H1 (cell line): ENCODE results near the gene DISC1. TPM values are rescaled to one million over a fixed set of nuclear protein-coding genes. Genes with fewer than 3 reads are reported as not detected.

Experiments
- BACH1 ChIP-seq: IDR thresholded peaks from 2 replicates; pipeline ENCODE4 v1.6.1; 2012; ENCODE audit warnings: low read length, improper control_type of control experiment
- BRCA1 ChIP-seq: IDR thresholded peaks from 2 replicates; pipeline ENCODE4 v1.6.1; 2012; ENCODE audit warnings: low read depth, low read length, improper control_type of control experiment
- EZH2 ChIP-seq: fragments of 200-600 bp; sonication (generic); IDR thresholded peaks from 2 replicates; pipeline ENCODE4 v1.7.1; 2012; ENCODE audit warnings: low read depth, mild to moderate bottlenecking, moderate library complexity, low read length, inconsistent platforms; ENCODE audit not compliant: severe bottlenecking
- POLR2A ChIP-seq, 2 experiments: IDR thresholded peaks; 1 replicate in 1 of 2; 2 replicates in 1 of 2; pipeline ENCODE4 v1.6.1; 2011; ENCODE audit warnings: low read depth in 2 of 2, low read length in 2 of 2, mild to moderate bottlenecking in 2 of 2; ENCODE audit errors: control extremely low read depth in 1 of 2
- POLR2AphosphoS5 ChIP-seq: IDR thresholded peaks from 2 replicates; pipeline ENCODE4 v1.6.1; 2011; ENCODE audit warnings: low read depth, low read length
- SIN3A ChIP-seq, 2 experiments: IDR thresholded peaks in 1 of 2; conservative IDR thresholded peaks in 1 of 2; 2 replicates each; pipeline ENCODE4 v1.6.1; 2011 to 2012; ENCODE audit warnings: low read length in 2 of 2, improper control_type of control experiment in 1 of 2, low read depth in 1 of 2, mild to moderate bottlenecking in 1 of 2
- SRF ChIP-seq: IDR thresholded peaks from 2 replicates; pipeline ENCODE4 v1.6.1; 2011; ENCODE audit warnings: mild to moderate bottlenecking, low read depth, low read length, moderate library complexity
- TCF12 ChIP-seq: IDR thresholded peaks from 2 replicates; pipeline ENCODE4 v1.6.1; 2011; ENCODE audit warnings: low read depth, mild to moderate bottlenecking, low read length
- TEAD4 ChIP-seq: IDR thresholded peaks from 2 replicates; pipeline ENCODE4 v1.6.1; 2012; ENCODE audit warnings: low read depth, low read length, inconsistent platforms, mixed read lengths
- polyA plus RNA-seq, 7 experiments: library from polyadenylated mRNA; depleted of rRNA in 3 of 7; stranded (reverse) in 5 of 7; unstranded in 2 of 7; fragments of >200 nt in 5 of 7; fragments of 200-250 nt in 2 of 7; gene quantifications; 1 replicate in 5 of 7; 2 replicates in 1 of 7; 4 replicates in 1 of 7; pipeline versions ENCODE4 v1.2.1 to v1.2.3, GENCODE V29; 2011 to 2013; ENCODE audit warnings: missing spikeins in 2 of 7, mixed read lengths in 2 of 7
- total RNA-seq: library from RNA; stranded (reverse); fragmentation: NEBNext Ultra II Directional; extraction: Animal tissue kit (Norgen Biotek cat#: 25700); gene quantifications from 2 replicates; pipeline ENCODE4 v1.2.1, GENCODE V29; 2021
- TF ChIP-seq, protein P1 (sequence below): fragments of 300-600 bp; sonication (generic); IDR thresholded peaks from 2 replicates; pipeline ENCODE4 v1.7.1; 2012; ENCODE audit warnings: low read length, moderate library complexity, mild to moderate bottlenecking, inconsistent platforms; ENCODE audit not compliant: insufficient replicate concordance
- TF ChIP-seq, protein P2 (sequence below): IDR thresholded peaks from 2 replicates; pipeline ENCODE4 v1.6.1; 2011; ENCODE audit warnings: low read depth, mild to moderate bottlenecking, low read length; ENCODE audit not compliant: insufficient read depth

Gene DISC1
- total and polyA plus RNA-seq, 2 of the 8 experiments (the other 6 are each of a cell fraction or from before 2014, with no cell fraction given): 1.1 to 3.5 TPM

GRCh38 chr1:231903586-231904081, 277.0 kb downstream of the DISC1 start (continued):
- TF ChIP-seq, protein P1, sequence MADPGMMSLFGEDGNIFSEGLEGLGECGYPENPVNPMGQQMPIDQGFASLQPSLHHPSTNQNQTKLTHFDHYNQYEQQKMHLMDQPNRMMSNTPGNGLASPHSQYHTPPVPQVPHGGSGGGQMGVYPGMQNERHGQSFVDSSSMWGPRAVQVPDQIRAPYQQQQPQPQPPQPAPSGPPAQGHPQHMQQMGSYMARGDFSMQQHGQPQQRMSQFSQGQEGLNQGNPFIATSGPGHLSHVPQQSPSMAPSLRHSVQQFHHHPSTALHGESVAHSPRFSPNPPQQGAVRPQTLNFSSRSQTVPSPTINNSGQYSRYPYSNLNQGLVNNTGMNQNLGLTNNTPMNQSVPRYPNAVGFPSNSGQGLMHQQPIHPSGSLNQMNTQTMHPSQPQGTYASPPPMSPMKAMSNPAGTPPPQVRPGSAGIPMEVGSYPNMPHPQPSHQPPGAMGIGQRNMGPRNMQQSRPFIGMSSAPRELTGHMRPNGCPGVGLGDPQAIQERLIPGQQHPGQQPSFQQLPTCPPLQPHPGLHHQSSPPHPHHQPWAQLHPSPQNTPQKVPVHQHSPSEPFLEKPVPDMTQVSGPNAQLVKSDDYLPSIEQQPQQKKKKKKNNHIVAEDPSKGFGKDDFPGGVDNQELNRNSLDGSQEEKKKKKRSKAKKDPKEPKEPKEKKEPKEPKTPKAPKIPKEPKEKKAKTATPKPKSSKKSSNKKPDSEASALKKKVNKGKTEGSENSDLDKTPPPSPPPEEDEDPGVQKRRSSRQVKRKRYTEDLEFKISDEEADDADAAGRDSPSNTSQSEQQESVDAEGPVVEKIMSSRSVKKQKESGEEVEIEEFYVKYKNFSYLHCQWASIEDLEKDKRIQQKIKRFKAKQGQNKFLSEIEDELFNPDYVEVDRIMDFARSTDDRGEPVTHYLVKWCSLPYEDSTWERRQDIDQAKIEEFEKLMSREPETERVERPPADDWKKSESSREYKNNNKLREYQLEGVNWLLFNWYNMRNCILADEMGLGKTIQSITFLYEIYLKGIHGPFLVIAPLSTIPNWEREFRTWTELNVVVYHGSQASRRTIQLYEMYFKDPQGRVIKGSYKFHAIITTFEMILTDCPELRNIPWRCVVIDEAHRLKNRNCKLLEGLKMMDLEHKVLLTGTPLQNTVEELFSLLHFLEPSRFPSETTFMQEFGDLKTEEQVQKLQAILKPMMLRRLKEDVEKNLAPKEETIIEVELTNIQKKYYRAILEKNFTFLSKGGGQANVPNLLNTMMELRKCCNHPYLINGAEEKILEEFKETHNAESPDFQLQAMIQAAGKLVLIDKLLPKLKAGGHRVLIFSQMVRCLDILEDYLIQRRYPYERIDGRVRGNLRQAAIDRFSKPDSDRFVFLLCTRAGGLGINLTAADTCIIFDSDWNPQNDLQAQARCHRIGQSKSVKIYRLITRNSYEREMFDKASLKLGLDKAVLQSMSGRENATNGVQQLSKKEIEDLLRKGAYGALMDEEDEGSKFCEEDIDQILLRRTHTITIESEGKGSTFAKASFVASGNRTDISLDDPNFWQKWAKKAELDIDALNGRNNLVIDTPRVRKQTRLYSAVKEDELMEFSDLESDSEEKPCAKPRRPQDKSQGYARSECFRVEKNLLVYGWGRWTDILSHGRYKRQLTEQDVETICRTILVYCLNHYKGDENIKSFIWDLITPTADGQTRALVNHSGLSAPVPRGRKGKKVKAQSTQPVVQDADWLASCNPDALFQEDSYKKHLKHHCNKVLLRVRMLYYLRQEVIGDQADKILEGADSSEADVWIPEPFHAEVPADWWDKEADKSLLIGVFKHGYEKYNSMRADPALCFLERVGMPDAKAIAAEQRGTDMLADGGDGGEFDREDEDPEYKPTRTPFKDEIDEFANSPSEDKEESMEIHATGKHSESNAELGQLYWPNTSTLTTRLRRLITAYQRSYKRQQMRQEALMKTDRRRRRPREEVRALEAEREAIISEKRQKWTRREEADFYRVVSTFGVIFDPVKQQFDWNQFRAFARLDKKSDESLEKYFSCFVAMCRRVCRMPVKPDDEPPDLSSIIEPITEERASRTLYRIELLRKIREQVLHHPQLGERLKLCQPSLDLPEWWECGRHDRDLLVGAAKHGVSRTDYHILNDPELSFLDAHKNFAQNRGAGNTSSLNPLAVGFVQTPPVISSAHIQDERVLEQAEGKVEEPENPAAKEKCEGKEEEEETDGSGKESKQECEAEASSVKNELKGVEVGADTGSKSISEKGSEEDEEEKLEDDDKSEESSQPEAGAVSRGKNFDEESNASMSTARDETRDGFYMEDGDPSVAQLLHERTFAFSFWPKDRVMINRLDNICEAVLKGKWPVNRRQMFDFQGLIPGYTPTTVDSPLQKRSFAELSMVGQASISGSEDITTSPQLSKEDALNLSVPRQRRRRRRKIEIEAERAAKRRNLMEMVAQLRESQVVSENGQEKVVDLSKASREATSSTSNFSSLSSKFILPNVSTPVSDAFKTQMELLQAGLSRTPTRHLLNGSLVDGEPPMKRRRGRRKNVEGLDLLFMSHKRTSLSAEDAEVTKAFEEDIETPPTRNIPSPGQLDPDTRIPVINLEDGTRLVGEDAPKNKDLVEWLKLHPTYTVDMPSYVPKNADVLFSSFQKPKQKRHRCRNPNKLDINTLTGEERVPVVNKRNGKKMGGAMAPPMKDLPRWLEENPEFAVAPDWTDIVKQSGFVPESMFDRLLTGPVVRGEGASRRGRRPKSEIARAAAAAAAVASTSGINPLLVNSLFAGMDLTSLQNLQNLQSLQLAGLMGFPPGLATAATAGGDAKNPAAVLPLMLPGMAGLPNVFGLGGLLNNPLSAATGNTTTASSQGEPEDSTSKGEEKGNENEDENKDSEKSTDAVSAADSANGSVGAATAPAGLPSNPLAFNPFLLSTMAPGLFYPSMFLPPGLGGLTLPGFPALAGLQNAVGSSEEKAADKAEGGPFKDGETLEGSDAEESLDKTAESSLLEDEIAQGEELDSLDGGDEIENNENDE: no peak
- TF ChIP-seq POLR2A (IDR thresholded peaks at IDR 0.05; ENCODE audit: control extremely low read depth in 1 of 2, low read depth in 2 of 2, low read length in 2 of 2) (no peak), BACH1 (no peak), BRCA1 (no peak), SRF (no peak), POLR2AphosphoS5 (no peak), SIN3A (conservative IDR thresholded peaks at IDR 0.05 in 1 of 2, IDR thresholded peaks at IDR 0.05 in 1 of 2; ENCODE audit: low read depth in 1 of 2, low read length in 2 of 2) (no peak), TEAD4 (no peak), TCF12 (no peak), EZH2 (no peak)
- TF ChIP-seq, protein P2, sequence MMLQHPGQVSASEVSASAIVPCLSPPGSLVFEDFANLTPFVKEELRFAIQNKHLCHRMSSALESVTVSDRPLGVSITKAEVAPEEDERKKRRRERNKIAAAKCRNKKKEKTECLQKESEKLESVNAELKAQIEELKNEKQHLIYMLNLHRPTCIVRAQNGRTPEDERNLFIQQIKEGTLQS: no peak
